ENCODE measurements around the gene POLR1H.

- TF ChIP-seq CSDC2 (CRISPR knock-in tag; IDR thresholded peaks at IDR 0.05): no peak
- TF ChIP-seq ZFP30 (CRISPR knock-in tag; IDR thresholded peaks at IDR 0.05): no peak
- no peak for TF ChIP-seq TSHZ2 (CRISPR knock-in tag; IDR thresholded peaks at IDR 0.05)
Measured at GRCh38 chr6:30020626-30021025, 40.4 kb upstream of the POLR1H start.

Data from SK-N-SH treated with all-trans-retinoic acid at 6 μM for 48 hours (cell line).